GM10248 (cell line): ENCODE data around the gene LYL1.

Experiments
- CTCF ChIA-PET: fragments of 300-600 bp; sonication (Branson Sonifier 250); formaldehyde crosslinking; extraction: SDS; loops from one replicate; lab custom pipeline; 2021; ENCODE audit warnings: antibody characterized with exemption; lab: Yijun Ruan, JAX
- POLR2A ChIA-PET: fragments of 350-650 bp; sonication (Branson Sonifier 250); formaldehyde crosslinking; extraction: SDS; loops from one replicate; lab custom pipeline; 2020; ENCODE audit warnings: antibody characterized with exemption; lab: Yijun Ruan, JAX
- DNase-seq: peaks from one replicate; pipeline ENCODE4 v3.0.0; 2012; ENCODE audit errors: extremely low spot score
- CTCF ChIP-seq: IDR thresholded peaks from 2 replicates; pipeline ENCODE4 v1.5.1; 2012; ENCODE audit warnings: mild to moderate bottlenecking, low read depth; ENCODE audit errors: extremely low read depth, missing control alignments, control extremely low read depth

The LYL1 gene

GRCh38 chr19:13121551-13122274, 19.1 kb upstream of the LYL1 start:
- POLR2A ChIA-PET: no interaction called here
- TF ChIP-seq CTCF: no peak
- DNase-seq: no peak
- CTCF ChIA-PET: interaction anchor here (1.4 to 1.8 kb wide), 2 partner anchors 9 to 10 kb away, joined by 4 to 5 read pairs; no protein-coding TSS in a partner anchor

- ChIA-PET POLR2A (no interaction called here), CTCF (interaction anchor here (1.4 to 1.8 kb wide), 4 partner anchors 10 to 28 kb away, joined by 3 to 6 read pairs (median 4); no protein-coding TSS in a partner anchor)
- no peak for DNase-seq
- TF ChIP-seq CTCF: no peak
These were observed 18.2 kb upstream of the LYL1 start for GRCh38 chr19:13120817-13121216.

- TF ChIP-seq CTCF: no peak
- POLR2A ChIA-PET: no interaction called here
- no peak for DNase-seq
- CTCF ChIA-PET: interaction anchor here (0.8 to 1.8 kb wide), 8 partner anchors 9 to 155 kb away, joined by 3 to 6 read pairs (median 4); partner anchors contain the start of genes IER2 and STX10
These were observed 17.4 kb upstream of the LYL1 start for GRCh38 chr19:13120031-13120430.

- no peak for TF ChIP-seq CTCF
- DNase-seq: no peak
- POLR2A ChIA-PET: no interaction called here
- CTCF ChIA-PET: interaction anchor here (0.8 to 1.7 kb wide), 6 partner anchors 9 to 154 kb away, joined by 3 to 6 read pairs (median 4); partner anchors contain the start of genes IER2 and STX10
These were observed 17.0 kb upstream of the LYL1 start for GRCh38 chr19:13119627-13120026.

- DNase-seq: peak; percentile 76
- ChIA-PET CTCF (interaction anchor here (1.2 to 1.9 kb wide), 8 partner anchors 10 to 153 kb away, joined by 3 to 13 read pairs (median 4); no protein-coding TSS in a partner anchor), POLR2A (interaction anchor here (0.7 to 1.6 kb wide), 4 partner anchors 14 to 36 kb away, joined by 3 to 10 read pairs (median 4); no protein-coding TSS in a partner anchor)
- TF ChIP-seq CTCF: no peak
These were observed 16.0 kb upstream of the LYL1 start for GRCh38 chr19:13118424-13119193.
